Activated CD4-positive, alpha-beta T cell treated with anti-CD3 and anti-CD28 coated beads, Interleukin-2, amount 50 U/mL, for 48 hours (primary cell): Measurements from ENCODE around the gene TFDP1.
"Not testable (repeated sequence)": the region's sequence is repeated elsewhere in the genome, so short reads cannot be mapped to it uniquely, and the experiment has no call there.

Experiments used
- DNase-seq, 2 experiments: peaks; one replicate each; pipeline ENCODE4 v3.0.0-alpha.2; 2020

Gene TFDP1

DNA sequence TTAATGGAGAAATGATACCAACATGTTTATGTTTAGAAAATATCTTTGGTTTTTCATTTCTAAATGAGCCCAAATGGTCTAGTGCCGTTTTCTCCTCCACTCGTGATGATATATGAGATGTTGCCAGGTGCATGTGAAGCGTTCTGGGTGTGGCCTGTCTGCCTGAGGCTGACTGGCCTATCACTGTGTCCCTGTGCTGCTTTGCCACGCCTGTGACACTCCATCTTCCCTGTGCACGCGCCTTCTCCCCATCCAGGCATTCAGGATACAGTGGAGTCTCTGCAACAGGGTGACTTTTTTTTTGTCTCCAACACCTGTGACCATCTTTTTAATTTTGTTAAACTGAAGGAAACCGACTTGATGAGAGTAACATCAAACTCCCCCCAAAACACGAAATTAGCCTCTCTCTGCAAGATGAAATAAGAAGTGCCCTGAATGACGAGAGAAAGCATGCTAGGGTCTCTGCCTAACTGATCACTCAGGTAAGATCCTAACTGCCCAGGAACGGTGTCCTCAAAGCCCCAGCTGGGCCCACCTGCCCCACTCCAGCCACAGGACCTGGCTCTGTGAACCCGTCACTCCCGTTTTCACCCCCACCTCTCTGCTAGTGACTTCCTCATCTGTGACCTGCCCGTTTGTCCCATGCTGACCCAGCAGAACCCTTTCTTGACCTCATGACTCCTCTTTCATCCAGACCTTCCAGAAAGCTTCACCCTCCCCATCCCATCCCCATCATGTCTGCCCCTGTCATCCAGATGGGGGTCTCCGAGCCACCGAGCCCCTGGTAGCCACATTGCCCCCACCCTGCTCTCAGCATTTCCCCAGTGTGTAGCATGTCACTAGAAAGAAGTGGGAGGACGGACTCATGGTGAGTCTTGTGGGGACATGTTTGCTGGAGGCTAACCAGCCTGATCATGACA lies 33.2 kb upstream of the TFDP1 start:
- no peak for DNase-seq

DNA sequence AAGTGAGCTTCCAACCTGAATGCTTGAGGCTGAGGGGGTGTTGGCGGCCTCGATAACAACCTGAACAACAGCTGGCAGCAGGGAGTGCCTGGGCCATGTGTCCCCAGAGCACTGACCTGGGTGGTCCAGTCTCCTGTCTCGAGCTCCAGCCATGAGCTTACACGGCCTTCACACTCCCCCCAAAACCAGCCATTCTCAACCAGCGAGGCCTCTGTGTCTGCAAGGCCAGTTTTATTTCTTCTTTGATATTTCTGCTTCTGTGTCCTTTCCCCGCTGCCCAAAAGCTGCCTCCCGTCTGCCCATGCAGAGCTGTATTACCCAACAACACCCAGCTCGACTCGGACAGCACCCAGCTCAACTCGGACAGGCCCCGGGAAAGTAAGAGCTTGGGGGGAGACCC lies 32.5 kb upstream of the TFDP1 start:
- DNase-seq = no peak

DNA sequence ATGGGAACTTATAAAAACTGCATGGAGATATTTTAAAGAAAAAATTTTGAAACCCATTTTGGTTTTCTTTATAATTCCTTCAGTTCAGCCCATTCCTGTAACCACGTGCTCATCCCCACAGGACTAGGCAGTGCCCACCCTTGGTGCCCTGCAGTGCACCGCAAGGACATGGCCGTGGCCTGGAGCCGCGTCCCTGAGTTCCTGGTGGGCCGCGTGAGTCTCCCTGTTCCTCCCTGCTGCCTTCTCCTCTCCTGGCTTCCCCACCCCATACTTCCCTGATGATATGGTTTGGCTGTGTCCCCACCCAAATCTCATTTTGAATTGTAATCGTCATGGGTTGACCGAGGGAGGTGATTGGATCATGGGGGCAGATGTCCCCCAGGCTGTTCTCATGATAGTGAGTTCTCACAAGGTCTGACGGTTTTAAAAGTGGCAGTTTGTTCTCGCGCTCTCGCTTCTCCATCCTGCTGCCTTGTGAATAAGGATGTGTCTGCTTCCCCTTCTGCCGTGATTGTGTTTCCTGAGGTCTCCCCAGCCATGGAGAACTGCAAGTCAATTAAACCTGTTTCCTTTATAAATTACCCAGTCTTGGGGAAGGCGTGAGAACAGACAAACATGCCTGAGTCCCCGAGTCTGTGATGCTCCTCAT lies 31.6 kb upstream of the TFDP1 start:
- DNase-seq = no peak

- DNase-seq = no peak
Measured at GRCh38 chr13:113553511-113554332, 30.8 kb upstream of the TFDP1 start.

DNA sequence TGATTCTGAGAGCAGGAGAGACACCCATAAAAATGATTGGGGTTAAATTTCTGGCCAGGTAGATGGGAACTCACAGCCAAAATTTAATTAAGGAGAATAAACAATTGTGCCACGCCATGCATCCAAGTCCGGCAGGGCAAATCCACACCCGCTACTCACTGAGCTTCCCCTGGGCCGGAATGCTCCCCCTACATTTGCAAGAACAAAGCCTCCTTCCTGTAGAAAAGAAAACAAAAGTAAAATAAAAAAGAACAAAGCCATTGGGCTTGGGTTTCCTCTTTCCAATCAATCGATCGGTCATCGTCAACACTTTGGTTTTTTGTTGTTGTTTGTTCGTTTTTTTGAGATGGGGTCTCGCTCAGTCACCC lies 30.2 kb upstream of the TFDP1 start:
- DNase-seq = no peak

GRCh38 chr13:113555141-113555540 lies 29.4 kb upstream of the TFDP1 start:
- DNase-seq = no peak

DNA sequence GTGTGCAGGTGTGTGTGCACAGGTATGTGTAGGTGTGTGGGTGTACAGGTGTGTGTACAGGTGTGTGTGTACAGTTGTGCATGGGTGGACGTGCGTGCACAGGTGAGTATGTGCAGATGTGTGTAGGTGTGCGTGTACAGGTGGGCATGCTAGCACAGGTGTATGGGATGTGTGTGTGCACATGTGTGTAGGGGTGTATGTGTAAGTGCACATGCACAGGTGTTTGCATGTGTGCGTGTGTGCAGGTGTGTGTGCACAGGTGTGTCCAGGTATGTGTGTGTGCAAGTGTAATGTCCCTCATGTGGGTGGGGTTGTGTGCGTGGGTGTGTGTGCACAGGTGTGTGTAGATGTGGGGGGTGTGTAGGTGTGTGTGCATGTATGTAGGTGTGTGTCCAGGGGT lies 27.5 kb upstream of the TFDP1 start:
- DNase-seq = no peak

DNA sequence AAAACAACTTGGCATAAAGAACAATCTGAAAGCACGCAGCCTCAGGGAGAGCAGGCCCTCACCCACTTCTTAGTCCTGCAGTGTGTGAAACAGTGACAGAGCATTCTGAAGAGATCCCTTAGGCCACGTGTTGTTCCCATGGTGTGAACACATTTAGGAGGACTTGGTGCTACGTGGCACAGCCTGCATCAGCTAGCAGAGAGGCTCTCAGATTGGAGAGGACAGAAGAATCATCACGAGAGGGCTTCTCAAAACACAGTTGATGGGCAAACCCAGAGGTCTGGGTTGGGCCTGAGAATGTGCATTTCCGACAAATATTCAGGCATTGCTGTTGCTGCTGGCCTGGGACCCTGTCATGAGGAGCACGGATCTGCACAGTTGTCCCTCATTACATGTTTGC lies 26.1 kb upstream of the TFDP1 start:
- DNase-seq = no peak

- DNase-seq = no peak
Measured at GRCh38 chr13:113559061-113559460, 25.5 kb upstream of the TFDP1 start.

- DNase-seq = no peak
Measured at GRCh38 chr13:113559901-113560644, 24.5 kb upstream of the TFDP1 start.

DNA sequence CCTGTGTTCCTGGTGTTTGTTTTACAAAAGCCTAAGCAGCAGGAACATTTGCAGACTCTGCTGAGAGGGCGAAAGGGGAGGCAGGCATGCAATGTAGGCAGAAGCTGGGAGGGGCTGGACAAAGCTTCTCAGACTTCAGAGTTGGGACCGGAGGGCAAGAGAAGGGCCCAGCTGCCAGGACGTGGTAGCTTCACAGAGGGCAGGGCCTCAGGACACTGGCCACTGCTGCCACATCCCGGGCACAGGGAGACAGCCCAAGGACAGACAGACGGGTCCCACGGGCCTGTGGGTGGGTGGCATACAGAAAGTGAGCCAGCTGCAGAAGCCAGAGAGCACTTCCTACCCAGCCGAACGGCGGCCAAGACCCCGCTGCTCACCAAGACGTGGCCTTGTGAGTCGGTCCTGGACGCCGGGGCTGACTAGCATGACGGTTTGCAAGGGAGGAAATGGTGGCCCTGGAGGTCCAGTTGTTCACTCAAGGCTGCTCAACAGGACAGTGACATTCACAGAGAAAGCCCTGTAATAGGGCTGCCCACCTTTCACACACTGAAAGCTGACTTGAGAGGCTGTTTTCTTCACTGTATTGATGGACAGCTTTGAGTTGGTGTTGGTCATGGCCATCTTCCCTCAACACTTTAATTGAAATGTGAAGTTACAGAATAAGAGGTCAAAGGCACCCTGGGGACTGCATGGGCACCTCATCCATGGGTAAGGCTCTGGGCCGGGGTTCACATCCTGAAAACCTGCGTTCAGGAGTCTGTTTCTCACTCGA lies 23.7 kb upstream of the TFDP1 start:
- no peak for DNase-seq

DNA sequence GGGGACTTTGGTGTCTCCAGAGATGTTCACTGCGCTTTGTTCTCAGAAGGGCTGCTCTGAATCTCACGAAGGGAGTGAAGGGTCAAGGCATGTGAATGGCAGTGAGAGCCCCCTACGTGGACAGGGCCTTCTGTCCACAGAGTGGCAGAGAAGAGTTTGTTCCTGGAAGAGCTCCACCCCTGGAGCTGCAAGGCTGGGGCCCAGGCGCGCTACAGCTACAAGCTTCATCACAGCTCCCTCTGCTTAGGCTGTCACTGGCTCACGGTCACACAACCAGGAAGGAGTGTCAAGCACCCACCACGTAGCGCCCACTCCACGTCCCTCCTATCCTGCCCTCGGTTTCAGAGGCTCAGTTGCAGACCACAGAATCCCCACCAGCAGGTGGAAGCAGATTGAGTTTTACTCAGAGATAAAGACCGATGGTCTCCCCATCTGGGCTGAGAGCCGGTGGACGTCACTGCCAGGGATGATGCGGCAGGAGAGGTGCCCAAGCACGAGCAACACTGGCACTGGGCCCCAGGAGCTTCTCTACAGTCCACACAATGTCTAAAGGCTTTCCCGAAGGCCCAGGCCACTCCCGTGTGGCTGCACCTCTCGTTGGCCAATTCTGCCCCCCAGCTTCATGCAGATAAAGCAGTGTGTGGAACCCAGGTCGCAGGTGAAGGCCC lies 23.0 kb upstream of the TFDP1 start:
- DNase-seq = no peak

- DNase-seq = peak; percentile 32 to 49
Measured at GRCh38 chr13:113562085-113562749, 22.3 kb upstream of the TFDP1 start.

- DNase-seq = no peak
Measured at GRCh38 chr13:113562844-113563243, 21.7 kb upstream of the TFDP1 start.

DNA sequence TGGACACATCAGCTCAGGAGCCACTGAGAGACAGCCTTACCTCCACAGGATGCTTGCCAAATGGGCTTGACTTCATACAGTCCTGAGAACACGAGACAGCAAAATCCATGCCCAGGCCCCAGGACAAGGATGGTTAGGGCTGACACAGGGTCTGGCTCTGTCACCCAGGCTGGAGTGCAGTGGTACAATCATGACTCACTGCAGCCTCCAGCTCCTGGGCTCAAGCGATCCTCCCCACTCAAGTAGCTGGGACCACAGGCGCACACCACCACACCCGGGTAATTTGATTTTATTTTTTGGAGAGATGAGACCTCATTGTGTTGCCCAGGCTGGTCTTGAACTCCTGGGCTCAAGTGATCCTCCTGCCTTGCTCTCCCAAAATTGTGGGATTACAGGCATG lies 21.0 kb upstream of the TFDP1 start:
- not testable (repeated sequence) for DNase-seq

- DNase-seq = no peak
Measured at GRCh38 chr13:113564331-113565023, 20.1 kb upstream of the TFDP1 start.

DNA sequence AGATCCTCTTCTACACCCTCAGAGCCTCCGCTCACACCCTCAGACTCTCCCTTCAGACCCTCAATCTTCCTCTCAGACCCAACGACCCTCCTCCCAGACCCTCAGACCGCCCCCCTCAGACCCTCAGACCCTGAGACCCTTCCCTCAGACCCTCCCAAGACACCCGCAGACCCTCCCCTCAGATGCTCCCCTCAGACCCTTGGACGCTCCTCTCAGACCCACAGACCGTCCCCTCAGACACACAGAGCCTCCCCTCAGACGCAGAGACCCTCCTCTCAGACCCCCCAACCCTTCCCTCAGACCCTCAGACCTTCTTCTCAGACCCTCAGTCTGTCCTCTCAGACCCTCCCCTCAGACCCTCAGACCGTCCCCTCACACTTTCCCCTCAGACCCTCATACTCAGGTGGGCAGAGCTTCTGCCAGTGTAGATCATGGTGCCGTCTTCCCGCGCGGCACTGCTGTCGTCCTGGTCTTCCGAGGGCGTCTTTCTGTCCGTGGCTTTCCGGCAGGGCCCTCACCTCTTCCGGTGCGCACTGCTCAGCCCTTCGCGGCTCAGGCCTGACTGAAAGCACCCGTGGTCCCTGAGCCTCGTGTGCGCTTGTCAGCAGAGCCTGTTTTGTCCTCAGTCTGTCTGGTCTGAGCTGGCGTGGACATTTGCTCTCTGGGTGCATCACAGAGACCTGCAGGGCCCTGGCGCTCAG lies 18.9 kb upstream of the TFDP1 start:
- DNase-seq = no peak

GRCh38 chr13:113566227-113566561 lies 18.4 kb upstream of the TFDP1 start:
- DNase-seq = no peak

DNA sequence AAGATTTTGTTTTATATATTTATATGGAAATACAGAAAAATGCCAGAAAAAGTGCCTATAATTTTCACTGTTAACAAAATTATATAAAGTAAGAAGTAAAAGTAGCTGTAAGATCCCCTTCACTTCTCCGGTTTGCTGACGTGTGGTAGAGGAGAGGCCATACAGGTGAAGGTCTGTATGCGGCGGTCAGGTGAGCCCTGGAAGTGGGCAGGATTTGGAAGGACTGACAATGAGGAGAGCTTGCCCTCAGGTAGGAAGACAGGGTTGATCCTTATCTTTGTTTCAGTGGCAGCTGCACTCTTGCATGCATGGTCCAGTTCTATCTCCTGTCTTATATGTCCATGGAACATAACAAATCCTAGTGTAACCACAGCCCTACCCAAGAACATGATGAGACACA lies 16.9 kb upstream of the TFDP1 start:
- no peak for DNase-seq

DNA sequence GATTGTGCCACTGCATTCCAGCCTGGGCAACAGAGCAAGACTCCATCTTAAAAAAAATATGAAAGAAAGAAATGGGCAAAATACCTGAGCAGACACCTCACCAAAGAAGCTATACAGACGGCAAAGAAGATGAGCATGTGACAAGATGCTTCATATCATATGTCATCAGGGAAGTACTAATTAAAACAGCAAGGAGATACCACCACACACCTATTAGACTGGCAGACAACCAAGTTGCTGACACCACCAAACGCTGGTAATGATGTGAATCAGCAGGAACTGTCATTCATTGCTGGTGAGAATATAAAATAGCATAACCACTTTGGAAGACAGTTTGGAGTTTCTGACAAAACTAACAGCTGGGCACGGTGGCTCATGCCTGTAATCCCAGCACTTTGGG lies 11.5 kb upstream of the TFDP1 start:
- DNase-seq = no peak
